Measurements from ENCODE around the gene MACROD1. TPM values are rescaled to one million over a fixed set of nuclear protein-coding genes. Genes with fewer than 3 reads are reported as not detected.

The MACROD1 gene
- total and polyA plus RNA-seq, 2 of the 13 experiments (the other 11 are each of a cell fraction or from before 2014, with no cell fraction given), result 23.1 to 34.5 TPM

GRCh38 chr11:64181506-64182411, 15.8 kb upstream of the MACROD1 start (continued):
- TF ChIP-seq GPN1 (CRISPR knock-in tag; IDR thresholded peaks at IDR 0.05; ENCODE audit: borderline replicate concordance) (no peak), MED1 (CRISPR knock-in tag; IDR thresholded peaks at IDR 0.05) (peak; percentile 39)

- Histone ChIP-seq H3K27me3 (ENCODE audit: control insufficient read depth in 1 of 2, insufficient read depth in 2 of 2, low read length in 2 of 2) (no peaks in the 10 kb centered on the region), H3K4me1 (ENCODE audit: insufficient read depth, low read length) (peaks cover 44% of the 10 kb centered on the region), H3K9ac (ENCODE audit: insufficient read depth, low read depth, low read length) (0 out of 2 replicates have a peak overlapping the region, but pooled peaks have one; percentile 57), H3K4me2 (ENCODE audit: low read depth, low read length) (peak overlapping the region; percentile 77; the same call in 1 of the 2 replicates), H3K9me3 (ENCODE audit: low read length) (no peaks in the 10 kb centered on the region), H3K36me3 (replicated peaks in 1 of 2; ENCODE audit: control insufficient read depth in 1 of 2, insufficient read depth in 2 of 2, low read length in 2 of 2) (no peaks in the 10 kb centered on the region), H4K20me1 (ENCODE audit: insufficient read depth, low read length) (no peaks in the 10 kb centered on the region), H3K27ac (ENCODE audit: extremely low read length, insufficient read depth, low read length) (no peak overlapping the region), H3K79me2 (ENCODE audit: insufficient read depth, low read length) (no peaks in the 10 kb centered on the region), H2AFZ (ENCODE audit: low read length) (no peak overlapping the region), H3K4me3 (replicated peaks in 1 of 3; ENCODE audit: insufficient read depth in 1 of 3, low read depth in 2 of 3, low read length in 3 of 3) (no peak overlapping the region)
- no TSS peak for BruUV-seq (replicated peaks)
- 89% methylated on average over 5 of the region's 5 CpGs for WGBS (ENCODE audit: low lambda C conversion rate)
- POLR2A ChIA-PET, result interaction anchor here (0.7 to 1.5 kb wide), 5 partner anchors 10 to 173 kb away, joined by 3 to 19 read pairs (median 4); partner anchors contain the start of genes MACROD1, NUDT22 and TRPT1
- intact Hi-C loops (cut with micrococcal nuclease; ENCODE audit: unreplicated experiment) (loop anchor here (10.0 kb wide), 1 partner anchor 124 kb away; the partner anchor contains the start of genes CATSPERZ and ESRRA), in situ Hi-C loops (cut with HindIII; ENCODE audit: extremely low pct_ligation_motif_present, low pct_unique_long_range_greater_than_20kb) (no loop called here)
- CTCF ChIA-PET (ENCODE audit: low intra/inter-chr PET ratio, low total read pairs), result no interaction called here
- FAIRE-seq, result no peak
- DNase-seq (ENCODE audit: low spot score), result no peak
- no peak for ATAC-seq
- no peak for TF ChIP-seq ARNT (IDR thresholded peaks at IDR 0.05)
- TF ChIP-seq NFE2 (CRISPR knock-in tag; IDR thresholded peaks at IDR 0.05), result no peak
- TF ChIP-seq MATR3 (CRISPR knock-in tag; IDR thresholded peaks at IDR 0.05), result no peak
- TF ChIP-seq PBX2 (CRISPR knock-in tag; IDR thresholded peaks at IDR 0.05), result no peak
- no peak for TF ChIP-seq MBNL3 (CRISPR knock-in tag; conservative IDR thresholded peaks at IDR 0.05)
- TF ChIP-seq ZBTB40 (IDR thresholded peaks at IDR 0.05), result no peak
- no peak for TF ChIP-seq ZBTB40 (CRISPR knock-in tag; IDR thresholded peaks at IDR 0.05)
- TF ChIP-seq ETS1 (CRISPR knock-in tag; IDR thresholded peaks at IDR 0.05), result no peak
- TF ChIP-seq NAIF1 (CRISPR knock-in tag; IDR thresholded peaks at IDR 0.05; ENCODE audit: borderline replicate concordance), result no peak
Measured at GRCh38 chr11:64180891-64181290, 15.0 kb upstream of the MACROD1 start.

Data from HepG2 (cell line).